Astrocyte of the spinal cord (primary cell): ENCODE results near the gene CCR8.
A peak's percentile ranks its signal among the peaks of the same experiment; 100 is the strongest.

ENCODE experiments used
- DNase-seq: peaks from one replicate; pipeline ENCODE4 v3.0.0; 2011; ENCODE audit warnings: low read depth, low spot score
- H3K4me3 ChIP-seq: 2 replicates; pipeline ENCODE4 v1.5.1; 2011; ENCODE audit warnings: low read depth, mild to moderate bottlenecking, low read length, moderate library complexity
- in situ Hi-C: cut with HindIII; loops from 2 replicates; pipeline ENCODE4 v1.10.0; 2017; ENCODE audit warnings: low sequenced_read_pairs
- TF ChIP-seq, protein P1 (sequence below): IDR thresholded peaks from 2 replicates; pipeline ENCODE4 v1.5.1; 2012; ENCODE audit warnings: low read depth, mild to moderate bottlenecking, low read length, inconsistent platforms

Gene CCR8

GRCh38 chr3:39285332-39285731 lies 44.2 kb upstream of the CCR8 start:
- DNase-seq: no peak
- TF ChIP-seq, protein P1, sequence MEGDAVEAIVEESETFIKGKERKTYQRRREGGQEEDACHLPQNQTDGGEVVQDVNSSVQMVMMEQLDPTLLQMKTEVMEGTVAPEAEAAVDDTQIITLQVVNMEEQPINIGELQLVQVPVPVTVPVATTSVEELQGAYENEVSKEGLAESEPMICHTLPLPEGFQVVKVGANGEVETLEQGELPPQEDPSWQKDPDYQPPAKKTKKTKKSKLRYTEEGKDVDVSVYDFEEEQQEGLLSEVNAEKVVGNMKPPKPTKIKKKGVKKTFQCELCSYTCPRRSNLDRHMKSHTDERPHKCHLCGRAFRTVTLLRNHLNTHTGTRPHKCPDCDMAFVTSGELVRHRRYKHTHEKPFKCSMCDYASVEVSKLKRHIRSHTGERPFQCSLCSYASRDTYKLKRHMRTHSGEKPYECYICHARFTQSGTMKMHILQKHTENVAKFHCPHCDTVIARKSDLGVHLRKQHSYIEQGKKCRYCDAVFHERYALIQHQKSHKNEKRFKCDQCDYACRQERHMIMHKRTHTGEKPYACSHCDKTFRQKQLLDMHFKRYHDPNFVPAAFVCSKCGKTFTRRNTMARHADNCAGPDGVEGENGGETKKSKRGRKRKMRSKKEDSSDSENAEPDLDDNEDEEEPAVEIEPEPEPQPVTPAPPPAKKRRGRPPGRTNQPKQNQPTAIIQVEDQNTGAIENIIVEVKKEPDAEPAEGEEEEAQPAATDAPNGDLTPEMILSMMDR: no peak
- no peak overlapping the region for H3K4me3 ChIP-seq
- in situ Hi-C loops: loop anchor here (25.0 kb wide), 1 partner anchor 173 kb away; the partner anchor contains the start of genes GORASP1 and TTC21A

DNA sequence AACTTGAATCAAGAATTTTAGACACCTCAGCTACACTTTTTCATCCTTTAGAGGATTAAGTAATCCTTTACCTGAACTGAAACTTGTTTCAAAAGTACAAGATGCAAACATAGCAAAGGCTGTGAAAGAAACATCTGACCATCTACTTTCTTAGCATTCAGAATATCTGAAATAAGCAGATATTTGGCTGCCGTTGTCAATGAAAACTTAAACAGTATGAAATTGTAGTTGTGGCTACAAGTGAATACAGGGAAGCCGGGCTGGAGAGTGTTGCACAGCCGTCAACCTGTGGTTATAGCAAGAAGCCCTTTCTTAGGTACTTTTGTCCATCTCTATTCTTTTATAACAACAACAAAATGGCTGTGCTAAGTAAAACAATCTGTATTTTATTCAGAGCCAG lies 42.7 kb upstream of the CCR8 start:
- TF ChIP-seq, protein P1: no peak
- H3K4me3 ChIP-seq: no peak overlapping the region
- no peak for DNase-seq
- in situ Hi-C loops: loop anchor here (25.0 kb wide), 1 partner anchor 174 kb away; the partner anchor contains the start of genes GORASP1 and TTC21A

GRCh38 chr3:39287216-39288164 lies 42.0 kb upstream of the CCR8 start:
- no peak for DNase-seq
- in situ Hi-C loops: loop anchor here (25.0 kb wide), 1 partner anchor 175 kb away; the partner anchor contains the start of genes GORASP1 and TTC21A
- no peak overlapping the region for H3K4me3 ChIP-seq
- TF ChIP-seq, protein P1: no peak

GRCh38 chr3:39288300-39288808 lies 41.2 kb upstream of the CCR8 start:
- H3K4me3 ChIP-seq: no peak overlapping the region
- TF ChIP-seq, protein P1: peak; percentile 92
- in situ Hi-C loops: loop anchor here (25.0 kb wide), 1 partner anchor 176 kb away; the partner anchor contains the start of genes GORASP1 and TTC21A
- DNase-seq: peak; percentile 67

GRCh38 chr3:39289107-39289506 lies 40.4 kb upstream of the CCR8 start:
- TF ChIP-seq, protein P1: no peak
- no peak for DNase-seq
- no peak overlapping the region for H3K4me3 ChIP-seq
- in situ Hi-C loops: loop anchor here (25.0 kb wide), 1 partner anchor 177 kb away; the partner anchor contains the start of genes GORASP1 and TTC21A

- no peak overlapping the region for H3K4me3 ChIP-seq
- DNase-seq: no peak
- in situ Hi-C loops: loop anchor here (25.0 kb wide), 1 partner anchor 178 kb away; the partner anchor contains the start of genes GORASP1 and TTC21A
- TF ChIP-seq, protein P1: no peak
These were observed 39.3 kb upstream of the CCR8 start for GRCh38 chr3:39290255-39290654.
